NCI-H2227 (cell line): Measurements from ENCODE around the gene MYO1D.

Experiments used
- DNase-seq: peaks from one replicate; lab custom pipeline; 2025; ENCODE audit not compliant: unreplicated experiment; lab: John Stamatoyannopoulos, UW

The MYO1D gene

GRCh38 chr17:32821987-32822934 lies 54.7 kb downstream of the MYO1D start:
- DNase-seq: peak; percentile 44

GRCh38 chr17:32820440-32820839 lies 56.5 kb downstream of the MYO1D start:
- no peak for DNase-seq

- DNase-seq: no peak
These were observed 57.1 kb downstream of the MYO1D start for GRCh38 chr17:32819787-32820186.

- DNase-seq: no peak
These were observed 57.9 kb downstream of the MYO1D start for GRCh38 chr17:32819035-32819434.

GRCh38 chr17:32815460-32815859 lies 61.5 kb downstream of the MYO1D start:
- DNase-seq: no peak

- no peak for DNase-seq
These were observed 62.1 kb downstream of the MYO1D start for GRCh38 chr17:32814836-32815235.

- peak; percentile 26 for DNase-seq
These were observed 63.9 kb downstream of the MYO1D start for GRCh38 chr17:32813021-32813420.

- no peak for DNase-seq
These were observed 66.2 kb downstream of the MYO1D start for GRCh38 chr17:32810690-32811089.

- no peak for DNase-seq
These were observed 69.3 kb downstream of the MYO1D start for GRCh38 chr17:32807577-32807976.

- DNase-seq: no peak
These were observed 70.3 kb downstream of the MYO1D start for GRCh38 chr17:32806646-32807045.

- no peak for DNase-seq
These were observed 71.6 kb downstream of the MYO1D start for GRCh38 chr17:32805029-32805976.

GRCh38 chr17:32803544-32803943 lies 73.4 kb downstream of the MYO1D start:
- DNase-seq: no peak

- no peak for DNase-seq
These were observed 74.6 kb downstream of the MYO1D start for GRCh38 chr17:32802306-32802705.

GRCh38 chr17:32801641-32802040 lies 75.3 kb downstream of the MYO1D start:
- DNase-seq: no peak

- DNase-seq: no peak
These were observed 75.7 kb downstream of the MYO1D start for GRCh38 chr17:32801193-32801592.

GRCh38 chr17:32798938-32799337 lies 78.0 kb downstream of the MYO1D start:
- no peak for DNase-seq

GRCh38 chr17:32795339-32795979 lies 81.5 kb downstream of the MYO1D start:
- no peak for DNase-seq

- DNase-seq: no peak
These were observed 82.2 kb downstream of the MYO1D start for GRCh38 chr17:32794533-32795246.

- DNase-seq: no peak
These were observed 83.1 kb downstream of the MYO1D start for GRCh38 chr17:32793841-32794240.

GRCh38 chr17:32792207-32792606 lies 84.7 kb downstream of the MYO1D start:
- DNase-seq: no peak

GRCh38 chr17:32786169-32786568 lies 90.8 kb downstream of the MYO1D start:
- no peak for DNase-seq
